HG02763 (cell line): ENCODE data around the gene USP3.

Experiments used
- ATAC-seq: cut with Tn5 transposase; IDR thresholded peaks from one replicate; pipeline ENCODE4 v1.9.1; 2021; ENCODE audit warnings: mild to moderate bottlenecking, moderate library complexity; ENCODE audit not compliant: unreplicated experiment

Gene USP3

GRCh38 chr15:63640146-63640545 is 135.8 kb downstream of the USP3 start:
- ATAC-seq = no peak
